ENCODE results near the gene TBC1D9.

The TBC1D9 gene

DNA sequence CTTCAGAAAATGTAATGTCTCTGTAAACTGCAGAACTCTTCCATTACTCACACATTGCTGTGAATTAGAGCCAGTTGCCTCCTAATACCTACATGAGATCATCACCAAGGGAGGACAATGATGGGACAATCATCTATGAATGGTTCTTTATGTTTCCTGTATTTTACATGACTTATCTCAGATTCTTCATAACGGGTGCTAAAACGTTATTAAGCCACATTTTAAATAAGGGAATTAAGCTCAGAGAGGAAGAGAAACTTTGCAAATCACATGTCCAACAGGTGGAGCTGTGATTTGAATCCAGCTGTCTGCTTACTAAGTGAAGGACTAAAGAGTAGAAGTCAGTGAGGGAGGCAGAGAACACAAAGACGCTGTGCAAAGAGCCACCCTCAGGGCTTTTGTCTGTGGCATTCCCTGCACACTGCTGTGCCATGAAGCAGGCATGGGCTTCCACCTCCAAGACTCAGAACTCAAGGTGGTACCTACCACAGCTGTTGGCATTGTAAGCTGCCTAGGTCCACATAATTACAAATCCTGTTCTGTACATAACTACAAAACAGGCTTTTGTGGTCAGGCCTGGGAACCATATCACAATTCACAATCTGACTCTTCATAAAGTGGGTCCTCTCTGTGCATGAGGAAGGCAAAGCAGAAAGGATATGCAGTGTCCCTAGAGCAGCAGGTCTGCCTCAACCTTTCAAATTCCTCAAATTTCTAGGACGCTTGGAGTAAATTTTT is 12.8 kb downstream of the TBC1D9 start:
- POLR2A ChIA-PET: interaction anchor here (2.0 kb wide), 1 partner anchor 13 kb away, joined by 11 read pairs; the partner anchor contains the start of gene TBC1D9
- DNase-seq (ENCODE audit: extremely low spot score): no peak
- CTCF ChIA-PET: interaction anchor here (0.6 to 1.0 kb wide), 2 partner anchors 13 to 71 kb away, joined by 4 to 9 read pairs; partner anchors contain the start of gene TBC1D9
- TF ChIP-seq BHLHE40 (IDR thresholded peaks at IDR 0.05; ENCODE audit: borderline replicate concordance) (no peak), CTBP1 (IDR thresholded peaks at IDR 0.05; ENCODE audit: borderline replicate concordance) (no peak), ARNT (IDR thresholded peaks at IDR 0.05) (no peak), TARDBP (IDR thresholded peaks at IDR 0.05) (no peak), FOXM1 (IDR thresholded peaks at IDR 0.05; ENCODE audit: borderline replicate concordance) (no peak), ZNF384 (IDR thresholded peaks at IDR 0.05) (no peak), HDGF (IDR thresholded peaks at IDR 0.05; ENCODE audit: borderline replicate concordance) (no peak), NFRKB (IDR thresholded peaks at IDR 0.05) (no peak), L3MBTL2 (conservative IDR thresholded peaks at IDR 0.05) (no peak), LEF1 (IDR thresholded peaks at IDR 0.05; ENCODE audit: borderline replicate concordance) (no peak), SP1 (IDR thresholded peaks at IDR 0.05) (no peak), ELF4 (IDR thresholded peaks at IDR 0.05) (no peak), SUZ12 (IDR thresholded peaks at IDR 0.05) (no peak), FOXA1 (IDR thresholded peaks at IDR 0.05) (no peak), FOXK2 (IDR thresholded peaks at IDR 0.05) (no peak)
- TF ChIP-seq, protein P1, sequence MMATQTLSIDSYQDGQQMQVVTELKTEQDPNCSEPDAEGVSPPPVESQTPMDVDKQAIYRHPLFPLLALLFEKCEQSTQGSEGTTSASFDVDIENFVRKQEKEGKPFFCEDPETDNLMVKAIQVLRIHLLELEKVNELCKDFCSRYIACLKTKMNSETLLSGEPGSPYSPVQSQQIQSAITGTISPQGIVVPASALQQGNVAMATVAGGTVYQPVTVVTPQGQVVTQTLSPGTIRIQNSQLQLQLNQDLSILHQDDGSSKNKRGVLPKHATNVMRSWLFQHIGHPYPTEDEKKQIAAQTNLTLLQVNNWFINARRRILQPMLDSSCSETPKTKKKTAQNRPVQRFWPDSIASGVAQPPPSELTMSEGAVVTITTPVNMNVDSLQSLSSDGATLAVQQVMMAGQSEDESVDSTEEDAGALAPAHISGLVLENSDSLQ (IDR thresholded peaks at IDR 0.05): no peak

DNA sequence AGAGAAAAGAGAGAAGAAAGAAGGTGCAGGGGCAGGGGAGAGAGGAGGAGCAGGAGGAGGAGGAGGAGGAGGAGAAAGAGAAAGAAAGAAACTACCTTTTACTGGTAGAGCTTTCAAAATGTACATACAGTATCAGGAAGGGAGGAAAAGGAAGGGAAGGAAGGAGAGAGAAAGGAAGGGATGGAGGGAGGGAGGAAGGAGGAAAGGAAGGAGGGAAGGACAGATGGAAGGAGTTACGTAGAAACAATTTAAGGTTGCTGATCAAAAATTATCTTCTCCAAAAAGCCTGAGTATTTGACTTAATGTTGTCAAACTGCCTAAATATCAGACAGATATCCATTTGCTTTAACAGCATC is 13.4 kb downstream of the TBC1D9 start:
- CTCF ChIA-PET: interaction anchor here (0.6 to 1.0 kb wide), 3 partner anchors 11 to 71 kb away, joined by 3 to 9 read pairs (median 4); partner anchors contain the start of gene TBC1D9

DNA sequence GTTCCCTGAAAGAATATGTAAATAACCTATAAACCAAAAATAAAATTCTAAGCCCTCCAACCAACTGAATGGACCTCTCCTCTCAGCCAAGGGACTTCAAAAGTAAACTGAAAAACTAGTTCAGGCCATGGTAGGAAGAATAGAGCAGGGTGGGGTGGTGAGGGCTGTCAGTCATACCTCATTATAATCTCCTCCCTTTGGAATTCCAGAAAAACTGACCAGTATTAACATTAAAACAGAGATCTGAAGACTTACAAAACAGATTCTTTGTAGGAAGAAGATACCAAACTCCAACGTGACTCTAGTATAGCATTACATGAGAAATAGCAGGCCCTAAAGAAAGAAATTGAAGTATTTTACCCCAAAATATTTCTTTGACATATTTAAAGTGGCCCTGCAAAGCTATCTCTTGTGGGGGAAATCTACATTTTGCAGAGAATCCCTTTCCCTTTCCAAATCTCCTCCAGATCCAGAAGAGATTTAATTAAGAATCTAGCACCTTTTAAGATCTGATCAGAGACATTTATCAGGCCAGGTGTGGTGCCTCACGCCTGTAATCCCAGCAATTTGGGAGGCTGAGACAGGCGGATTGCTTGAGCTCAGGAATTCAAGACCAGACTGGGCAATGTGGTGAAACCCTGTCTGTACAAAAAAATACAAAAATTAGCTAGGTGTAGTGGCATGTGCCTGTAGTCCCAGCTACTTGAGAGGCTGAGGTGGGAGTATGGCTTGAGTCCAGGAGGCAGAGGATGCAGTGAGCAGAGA is 15.1 kb downstream of the TBC1D9 start:
- ChIA-PET POLR2A (interaction anchor here (1.3 to 1.4 kb wide), 2 partner anchors 12 to 15 kb away, joined by 3 read pairs; partner anchors contain the start of gene TBC1D9), CTCF (no interaction called here)
- DNase-seq (ENCODE audit: extremely low spot score): no peak
- no peak for TF ChIP-seq FOXA1 (IDR thresholded peaks at IDR 0.05)
- no peak for TF ChIP-seq HDGF (IDR thresholded peaks at IDR 0.05; ENCODE audit: borderline replicate concordance)
- TF ChIP-seq SUZ12 (IDR thresholded peaks at IDR 0.05): no peak
- TF ChIP-seq CTBP1 (IDR thresholded peaks at IDR 0.05; ENCODE audit: borderline replicate concordance): no peak
- TF ChIP-seq, protein P1 (IDR thresholded peaks at IDR 0.05): peak; percentile 59
- TF ChIP-seq FOXM1 (IDR thresholded peaks at IDR 0.05; ENCODE audit: borderline replicate concordance): no peak

More for the DNA sequence above, 13.4 kb downstream of the TBC1D9 start:
- POLR2A ChIA-PET: interaction anchor here (0.6 to 2.0 kb wide), 2 partner anchors 14 to 65 kb away, joined by 3 to 11 read pairs; partner anchors contain the start of gene TBC1D9
- no peak for DNase-seq (ENCODE audit: extremely low spot score)
- no peak for TF ChIP-seq ZNF384 (IDR thresholded peaks at IDR 0.05)
- no peak for TF ChIP-seq HDGF (IDR thresholded peaks at IDR 0.05; ENCODE audit: borderline replicate concordance)
- TF ChIP-seq TARDBP (IDR thresholded peaks at IDR 0.05): no peak

DNA sequence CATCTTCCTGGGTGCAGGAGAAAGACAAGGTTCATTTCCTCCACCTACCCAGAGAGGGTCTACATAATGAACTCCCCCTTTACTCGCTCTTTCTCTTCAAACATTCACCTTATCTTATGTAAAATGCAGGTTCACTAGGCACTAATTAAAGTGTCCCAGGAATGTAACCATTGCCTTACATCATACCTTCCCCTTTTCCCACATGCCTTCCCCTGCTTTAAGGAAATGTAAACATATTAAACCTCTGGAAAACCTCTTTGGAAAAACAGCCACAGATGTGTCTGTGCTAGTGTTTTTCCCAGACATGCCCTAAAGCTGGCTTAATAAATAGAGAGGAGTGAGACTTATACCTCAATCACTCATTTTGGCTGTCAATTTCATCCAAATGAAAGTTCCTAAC is 15.8 kb downstream of the TBC1D9 start:
- ChIA-PET CTCF (interaction anchor here (0.7 kb wide), 1 partner anchor 16 kb away, joined by 3 read pairs; no protein-coding TSS in a partner anchor), POLR2A (interaction anchor here (1.3 to 1.4 kb wide), 2 partner anchors 13 to 16 kb away, joined by 3 read pairs; partner anchors contain the start of gene TBC1D9)
- no peak for TF ChIP-seq ZNF384 (IDR thresholded peaks at IDR 0.05)
- TF ChIP-seq ELF4 (IDR thresholded peaks at IDR 0.05): no peak
- TF ChIP-seq FOXA1 (IDR thresholded peaks at IDR 0.05): no peak
- TF ChIP-seq LEF1 (IDR thresholded peaks at IDR 0.05; ENCODE audit: borderline replicate concordance): no peak
- no peak for TF ChIP-seq L3MBTL2 (conservative IDR thresholded peaks at IDR 0.05)
- no peak for TF ChIP-seq SP1 (IDR thresholded peaks at IDR 0.05)
- TF ChIP-seq CTBP1 (IDR thresholded peaks at IDR 0.05; ENCODE audit: borderline replicate concordance): no peak
- TF ChIP-seq NFRKB (IDR thresholded peaks at IDR 0.05): no peak
- no peak for TF ChIP-seq FOXK2 (IDR thresholded peaks at IDR 0.05)
- TF ChIP-seq, protein P1 (IDR thresholded peaks at IDR 0.05): no peak
- no peak for TF ChIP-seq SUZ12 (IDR thresholded peaks at IDR 0.05)
- no peak for TF ChIP-seq BHLHE40 (IDR thresholded peaks at IDR 0.05; ENCODE audit: borderline replicate concordance)
- TF ChIP-seq HDGF (IDR thresholded peaks at IDR 0.05; ENCODE audit: borderline replicate concordance): no peak
- TF ChIP-seq FOXM1 (IDR thresholded peaks at IDR 0.05; ENCODE audit: borderline replicate concordance): no peak
- no peak for TF ChIP-seq ARNT (IDR thresholded peaks at IDR 0.05)
- no peak for TF ChIP-seq TARDBP (IDR thresholded peaks at IDR 0.05)
- DNase-seq (ENCODE audit: extremely low spot score): no peak

DNA sequence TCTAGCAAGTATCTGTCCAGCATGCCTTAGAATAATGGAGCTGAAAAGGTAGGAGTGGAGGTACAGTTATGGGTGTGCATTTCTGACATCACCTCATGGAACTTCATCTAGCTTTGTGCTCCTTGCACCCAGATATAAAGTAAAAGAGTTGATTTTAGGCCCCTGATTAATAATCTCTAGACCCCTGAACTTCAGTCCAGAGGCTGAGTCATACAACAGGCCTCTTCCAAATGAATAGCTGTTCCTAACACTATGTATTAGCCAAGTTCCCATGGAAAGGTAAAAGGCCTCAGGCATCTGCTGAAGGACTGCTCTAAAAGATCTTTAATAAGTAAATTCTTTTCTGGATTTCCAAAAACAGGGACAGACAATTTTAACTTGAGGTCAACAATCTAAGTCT is 16.2 kb downstream of the TBC1D9 start:
- no peak for DNase-seq (ENCODE audit: extremely low spot score)
- TF ChIP-seq LEF1 (IDR thresholded peaks at IDR 0.05; ENCODE audit: borderline replicate concordance) (no peak), ARNT (IDR thresholded peaks at IDR 0.05) (no peak), NFRKB (IDR thresholded peaks at IDR 0.05) (no peak), FOXK2 (IDR thresholded peaks at IDR 0.05) (no peak), HDGF (IDR thresholded peaks at IDR 0.05; ENCODE audit: borderline replicate concordance) (no peak), BHLHE40 (IDR thresholded peaks at IDR 0.05; ENCODE audit: borderline replicate concordance) (no peak), L3MBTL2 (conservative IDR thresholded peaks at IDR 0.05) (no peak), CTBP1 (IDR thresholded peaks at IDR 0.05; ENCODE audit: borderline replicate concordance) (no peak), ELF4 (IDR thresholded peaks at IDR 0.05) (no peak), TARDBP (IDR thresholded peaks at IDR 0.05) (no peak), SUZ12 (IDR thresholded peaks at IDR 0.05) (no peak), SP1 (IDR thresholded peaks at IDR 0.05) (no peak), FOXA1 (IDR thresholded peaks at IDR 0.05) (no peak), ZNF384 (IDR thresholded peaks at IDR 0.05) (no peak), FOXM1 (IDR thresholded peaks at IDR 0.05; ENCODE audit: borderline replicate concordance) (no peak)
- TF ChIP-seq, protein P1 (IDR thresholded peaks at IDR 0.05): no peak
- ChIA-PET CTCF (interaction anchor here (0.7 kb wide), 1 partner anchor 16 kb away, joined by 3 read pairs; no protein-coding TSS in a partner anchor), POLR2A (interaction anchor here (1.4 kb wide), 1 partner anchor 17 kb away, joined by 3 read pairs; the partner anchor contains the start of gene TBC1D9)

Data from HEK293T (cell line).